GM12891 (cell line): Measurements from ENCODE around the gene ERICH6B.

Experiments
- POLR2A ChIP-seq: IDR thresholded peaks from 2 replicates; pipeline ENCODE4 v1.6.1; 2011; ENCODE audit warnings: low read depth, low read length, control low read depth
- POLR2AphosphoS5 ChIP-seq: IDR thresholded peaks from 2 replicates; pipeline ENCODE4 v1.6.1; 2011; ENCODE audit warnings: low read depth, low read length, control low read depth
- POU2F2 ChIP-seq: IDR thresholded peaks from 2 replicates; pipeline ENCODE4 v1.6.1; 2011; ENCODE audit warnings: low read depth, mild to moderate bottlenecking, control low read depth, low read length, moderate library complexity
- SPI1 ChIP-seq: IDR thresholded peaks from 2 replicates; pipeline ENCODE4 v1.6.1; 2011; ENCODE audit warnings: low read depth, low read length, control low read depth

DNA sequence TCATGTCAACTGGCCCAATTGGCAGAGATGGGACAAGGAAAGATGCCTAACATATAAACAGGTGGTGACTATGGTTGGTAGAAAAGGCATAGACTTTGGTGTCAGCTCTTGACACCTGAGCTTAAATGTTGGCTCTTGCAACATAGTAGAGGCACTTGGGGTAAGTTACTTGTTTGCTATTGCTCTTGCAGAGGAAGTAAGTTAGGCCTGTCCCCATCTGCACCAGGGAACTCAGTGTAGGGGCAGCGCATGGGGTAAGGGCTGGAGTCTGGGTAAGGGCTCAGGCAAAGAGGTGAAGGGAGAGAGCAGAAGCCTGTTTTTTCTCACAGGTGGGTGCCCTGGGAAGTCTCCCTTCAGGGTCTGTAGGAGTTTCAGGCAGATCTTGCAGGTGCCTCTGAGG is 27.6 kb downstream of the ERICH6B start:
- TF ChIP-seq POLR2AphosphoS5 = no peak
- no peak for TF ChIP-seq POU2F2
- no peak for TF ChIP-seq POLR2A
- TF ChIP-seq SPI1 = no peak
